Measurements from ENCODE around the gene PABPC3.

The PABPC3 gene

GRCh38 chr13:25116044-25116443 lies 20.1 kb downstream of the PABPC3 start:
- no peaks in the 10 kb centered on the region for H3K4me1 ChIP-seq (ENCODE audit: insufficient read depth, poor library complexity, severe bottlenecking)
- no peak for ATAC-seq (ENCODE audit: low read depth)
- no peaks in the 10 kb centered on the region for H3K27me3 ChIP-seq (ENCODE audit: insufficient read depth, poor library complexity, severe bottlenecking)
- H3K4me3 ChIP-seq (ENCODE audit: severe bottlenecking) = no peak overlapping the region
- no peak for TF ChIP-seq CTCF (IDR thresholded peaks at IDR 0.05; ENCODE audit: poor library complexity, severe bottlenecking)
- DNase-seq (ENCODE audit: low spot score) = no peak
- H3K9me3 ChIP-seq (ENCODE audit: severe bottlenecking) = no peaks in the 10 kb centered on the region
- no peak overlapping the region for H3K27ac ChIP-seq (ENCODE audit: poor library complexity, severe bottlenecking)
- H3K36me3 ChIP-seq (ENCODE audit: low read depth) = no peaks in the 10 kb centered on the region

- Histone ChIP-seq H3K27ac (ENCODE audit: poor library complexity, severe bottlenecking) (no peak overlapping the region), H3K4me1 (ENCODE audit: insufficient read depth, poor library complexity, severe bottlenecking) (no peaks in the 10 kb centered on the region), H3K9me3 (ENCODE audit: severe bottlenecking) (no peaks in the 10 kb centered on the region), H3K4me3 (ENCODE audit: severe bottlenecking) (no peak overlapping the region), H3K36me3 (ENCODE audit: low read depth) (no peaks in the 10 kb centered on the region), H3K27me3 (ENCODE audit: insufficient read depth, poor library complexity, severe bottlenecking) (no peaks in the 10 kb centered on the region)
- TF ChIP-seq CTCF (IDR thresholded peaks at IDR 0.05; ENCODE audit: poor library complexity, severe bottlenecking) = no peak
- DNase-seq (ENCODE audit: low spot score) = no peak
- no peak for ATAC-seq (ENCODE audit: low read depth)
Observed at GRCh38 chr13:25117312-25117711, 21.4 kb downstream of the PABPC3 start.

GRCh38 chr13:25118378-25118905 lies 22.5 kb downstream of the PABPC3 start:
- Histone ChIP-seq H3K9me3 (ENCODE audit: severe bottlenecking) (no peaks in the 10 kb centered on the region), H3K4me3 (ENCODE audit: severe bottlenecking) (no peak overlapping the region), H3K27ac (ENCODE audit: poor library complexity, severe bottlenecking) (no peak overlapping the region), H3K27me3 (ENCODE audit: insufficient read depth, poor library complexity, severe bottlenecking) (no peaks in the 10 kb centered on the region), H3K4me1 (ENCODE audit: insufficient read depth, poor library complexity, severe bottlenecking) (no peaks in the 10 kb centered on the region), H3K36me3 (ENCODE audit: low read depth) (no peaks in the 10 kb centered on the region)
- DNase-seq (ENCODE audit: low spot score) (no peak), ATAC-seq (ENCODE audit: low read depth) (no peak)
- TF ChIP-seq CTCF (IDR thresholded peaks at IDR 0.05; ENCODE audit: poor library complexity, severe bottlenecking) = no peak

GRCh38 chr13:25130944-25131343 lies 35.0 kb downstream of the PABPC3 start:
- no peak for TF ChIP-seq CTCF (IDR thresholded peaks at IDR 0.05; ENCODE audit: poor library complexity, severe bottlenecking)
- no peaks in the 10 kb centered on the region for H3K4me1 ChIP-seq (ENCODE audit: insufficient read depth, poor library complexity, severe bottlenecking)
- DNase-seq (ENCODE audit: low spot score) (no peak), ATAC-seq (ENCODE audit: low read depth) (no peak)
- H3K27me3 ChIP-seq (ENCODE audit: insufficient read depth, poor library complexity, severe bottlenecking) = peaks cover 6% of the 10 kb centered on the region
- no peaks in the 10 kb centered on the region for H3K9me3 ChIP-seq (ENCODE audit: severe bottlenecking)
- no peaks in the 10 kb centered on the region for H3K36me3 ChIP-seq (ENCODE audit: low read depth)
- H3K4me3 ChIP-seq (ENCODE audit: severe bottlenecking) = no peak overlapping the region
- H3K27ac ChIP-seq (ENCODE audit: poor library complexity, severe bottlenecking) = no peak overlapping the region

- no peak for TF ChIP-seq CTCF (IDR thresholded peaks at IDR 0.05; ENCODE audit: poor library complexity, severe bottlenecking)
- Histone ChIP-seq H3K4me3 (ENCODE audit: severe bottlenecking) (no peak overlapping the region), H3K4me1 (ENCODE audit: insufficient read depth, poor library complexity, severe bottlenecking) (no peaks in the 10 kb centered on the region), H3K27me3 (ENCODE audit: insufficient read depth, poor library complexity, severe bottlenecking) (peaks cover 16% of the 10 kb centered on the region), H3K27ac (ENCODE audit: poor library complexity, severe bottlenecking) (no peak overlapping the region), H3K36me3 (ENCODE audit: low read depth) (no peaks in the 10 kb centered on the region), H3K9me3 (ENCODE audit: severe bottlenecking) (no peaks in the 10 kb centered on the region)
- ATAC-seq (ENCODE audit: low read depth) (no peak), DNase-seq (ENCODE audit: low spot score) (no peak)
Observed at GRCh38 chr13:25131881-25132420, 36.0 kb downstream of the PABPC3 start.

Measured in RWPE2 (cell line).